BJ (cell line): Measurements from ENCODE around the gene NCF2. TPM values are rescaled to one million over a fixed set of nuclear protein-coding genes. Genes with fewer than 3 reads are reported as not detected.

Source experiments
- CTCF ChIA-PET: fragments of 350-600 bp; formaldehyde crosslinking; extraction: SDS; loops from one replicate; lab custom pipeline; 2021; ENCODE audit warnings: antibody characterized with exemption, inconsistent platforms; lab: Yijun Ruan, JAX
- POLR2A ChIA-PET: fragments of 300-600 bp; sonication (Branson Sonifier 250); formaldehyde crosslinking; extraction: SDS; loops from one replicate; lab custom pipeline; 2021; ENCODE audit warnings: antibody characterized with exemption; lab: Charles Lee
- DNase-seq: peaks from one replicate; pipeline ENCODE4 v3.0.0-alpha.2; 2011; ENCODE audit warnings: low read depth
- H3K27me3 ChIP-seq: 2 replicates; pipeline ENCODE4 v1.6.0; 2011; ENCODE audit warnings: low read length; ENCODE audit not compliant: control insufficient read depth, insufficient read depth
- H3K36me3 ChIP-seq: 2 replicates; pipeline ENCODE4 v1.5.1; 2011; ENCODE audit warnings: low read length; ENCODE audit not compliant: control insufficient read depth, insufficient read depth
- H3K4me3 ChIP-seq: 2 replicates; pipeline ENCODE4 v1.5.1; 2011; ENCODE audit warnings: low read depth, mild to moderate bottlenecking, control low read depth, low read length
- CTCF ChIP-seq: IDR thresholded peaks from 2 replicates; pipeline ENCODE4 v1.5.1; 2011; ENCODE audit warnings: low read depth, mild to moderate bottlenecking, control low read depth, inconsistent platforms, low read length, moderate library complexity; ENCODE audit not compliant: insufficient read depth
- polyA plus RNA-seq: library from polyadenylated mRNA; depleted of rRNA; stranded (reverse); fragments of >200 nt; gene quantifications from 2 replicates; pipeline ENCODE4 v1.2.3, GENCODE V29; 2011

Gene NCF2
- polyA plus RNA-seq, 1 experiment: 2.0 TPM

- no peak for DNase-seq
- Histone ChIP-seq H3K4me3 (no peak overlapping the region), H3K27me3 (no peaks in the 10 kb centered on the region), H3K36me3 (peaks cover 15% of the 10 kb centered on the region)
- POLR2A ChIA-PET: no interaction called here
- TF ChIP-seq CTCF: no peak
- CTCF ChIA-PET: no interaction called here
These were observed 37.4 kb downstream of the NCF2 start for GRCh38 chr1:183552891-183553290.

- Histone ChIP-seq H3K27me3 (no peaks in the 10 kb centered on the region), H3K4me3 (no peak overlapping the region), H3K36me3 (peaks cover 15% of the 10 kb centered on the region)
- DNase-seq: no peak
- no peak for TF ChIP-seq CTCF
- ChIA-PET POLR2A (no interaction called here), CTCF (no interaction called here)
These were observed 37.8 kb downstream of the NCF2 start for GRCh38 chr1:183552441-183552840.

GRCh38 chr1:183551924-183552323 lies 38.3 kb downstream of the NCF2 start:
- Histone ChIP-seq H3K36me3 (peaks cover 16% of the 10 kb centered on the region), H3K27me3 (no peaks in the 10 kb centered on the region), H3K4me3 (no peak overlapping the region)
- CTCF ChIA-PET: no interaction called here
- TF ChIP-seq CTCF: no peak
- DNase-seq: no peak
- POLR2A ChIA-PET: no interaction called here

GRCh38 chr1:183550915-183551314 lies 39.3 kb downstream of the NCF2 start:
- H3K36me3 ChIP-seq: peaks cover 19% of the 10 kb centered on the region
- no peak overlapping the region for H3K4me3 ChIP-seq
- TF ChIP-seq CTCF: no peak
- no peak for DNase-seq
- ChIA-PET POLR2A (no interaction called here), CTCF (no interaction called here)
- H3K27me3 ChIP-seq: no peaks in the 10 kb centered on the region

- no peaks in the 10 kb centered on the region for H3K27me3 ChIP-seq
- TF ChIP-seq CTCF: no peak
- DNase-seq: no peak
- CTCF ChIA-PET: interaction anchor here (1.5 kb wide), 1 partner anchor 77 kb away, joined by 4 read pairs; no protein-coding TSS in a partner anchor
- H3K36me3 ChIP-seq: peaks cover 18% of the 10 kb centered on the region
- no peak overlapping the region for H3K4me3 ChIP-seq
- POLR2A ChIA-PET: no interaction called here
These were observed 42.1 kb downstream of the NCF2 start for GRCh38 chr1:183548116-183548515.
